Measurements from ENCODE around the gene DYNC1H1. TPM values are rescaled to one million over a fixed set of nuclear protein-coding genes. Genes with fewer than 3 reads are reported as not detected.

Gene DYNC1H1
- total RNA-seq, 1 donor from 2014 or later, result 783 TPM

DNA sequence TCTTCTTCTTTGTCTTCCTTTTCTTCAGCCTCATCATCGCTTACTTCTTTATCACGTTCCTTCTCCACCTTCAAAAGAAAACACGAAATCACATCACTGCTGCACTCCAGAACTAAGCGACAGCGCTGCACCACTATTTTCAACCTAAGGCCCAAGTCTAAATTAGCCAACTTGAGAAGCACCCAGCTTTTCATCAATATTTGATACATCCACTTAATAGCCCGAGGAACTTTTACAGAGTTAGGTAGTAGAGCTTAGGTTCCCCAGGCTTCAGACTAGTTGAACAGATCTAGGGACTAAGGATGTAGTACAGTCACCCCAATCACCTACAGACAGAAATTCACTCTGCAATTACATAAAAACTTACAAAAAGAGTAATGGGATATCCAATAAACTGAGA, 120.6 kb downstream of the DYNC1H1 start:
- Histone ChIP-seq H3K36me3 (ENCODE audit: control insufficient read depth, insufficient read depth, low read length) (peaks cover 6% of the 10 kb centered on the region), H3K27me3 (ENCODE audit: control insufficient read depth, insufficient read depth, low read length) (no peaks in the 10 kb centered on the region), H3K4me3 (ENCODE audit: low read depth, low read length) (peak overlapping the region; percentile 84)
- no peak for DNase-seq (ENCODE audit: low read depth)
- TF ChIP-seq, protein P1, sequence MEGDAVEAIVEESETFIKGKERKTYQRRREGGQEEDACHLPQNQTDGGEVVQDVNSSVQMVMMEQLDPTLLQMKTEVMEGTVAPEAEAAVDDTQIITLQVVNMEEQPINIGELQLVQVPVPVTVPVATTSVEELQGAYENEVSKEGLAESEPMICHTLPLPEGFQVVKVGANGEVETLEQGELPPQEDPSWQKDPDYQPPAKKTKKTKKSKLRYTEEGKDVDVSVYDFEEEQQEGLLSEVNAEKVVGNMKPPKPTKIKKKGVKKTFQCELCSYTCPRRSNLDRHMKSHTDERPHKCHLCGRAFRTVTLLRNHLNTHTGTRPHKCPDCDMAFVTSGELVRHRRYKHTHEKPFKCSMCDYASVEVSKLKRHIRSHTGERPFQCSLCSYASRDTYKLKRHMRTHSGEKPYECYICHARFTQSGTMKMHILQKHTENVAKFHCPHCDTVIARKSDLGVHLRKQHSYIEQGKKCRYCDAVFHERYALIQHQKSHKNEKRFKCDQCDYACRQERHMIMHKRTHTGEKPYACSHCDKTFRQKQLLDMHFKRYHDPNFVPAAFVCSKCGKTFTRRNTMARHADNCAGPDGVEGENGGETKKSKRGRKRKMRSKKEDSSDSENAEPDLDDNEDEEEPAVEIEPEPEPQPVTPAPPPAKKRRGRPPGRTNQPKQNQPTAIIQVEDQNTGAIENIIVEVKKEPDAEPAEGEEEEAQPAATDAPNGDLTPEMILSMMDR (IDR thresholded peaks at IDR 0.05; ENCODE audit: insufficient read depth, low read length, poor library complexity, severe bottlenecking), result no peak

DNA sequence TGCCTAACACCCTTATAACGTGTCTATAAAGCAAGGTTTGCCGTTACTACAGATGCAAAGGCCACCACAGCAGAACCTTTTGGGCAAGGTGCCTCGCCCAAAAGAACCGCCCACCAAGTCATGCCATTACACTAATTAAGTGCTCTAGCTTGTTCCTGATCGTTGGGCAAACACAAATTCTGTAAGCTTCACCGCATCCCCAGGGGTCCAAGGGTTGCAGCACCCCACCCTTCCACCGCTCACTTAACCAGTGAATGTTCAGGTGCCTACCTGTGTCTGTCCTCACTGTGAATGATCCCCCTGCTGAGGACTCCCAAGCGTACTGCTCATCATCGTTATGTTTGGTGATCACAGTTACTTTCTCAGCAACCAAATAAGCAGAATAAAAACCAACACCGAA, 121.1 kb downstream of the DYNC1H1 start:
- TF ChIP-seq, protein P1 (IDR thresholded peaks at IDR 0.05; ENCODE audit: insufficient read depth, low read length, poor library complexity, severe bottlenecking), result no peak
- H3K4me3 ChIP-seq (ENCODE audit: low read depth, low read length), result peak overlapping the region; percentile 84
- no peaks in the 10 kb centered on the region for H3K27me3 ChIP-seq (ENCODE audit: control insufficient read depth, insufficient read depth, low read length)
- peaks cover 6% of the 10 kb centered on the region for H3K36me3 ChIP-seq (ENCODE audit: control insufficient read depth, insufficient read depth, low read length)
- DNase-seq (ENCODE audit: low read depth), result no peak

DNA sequence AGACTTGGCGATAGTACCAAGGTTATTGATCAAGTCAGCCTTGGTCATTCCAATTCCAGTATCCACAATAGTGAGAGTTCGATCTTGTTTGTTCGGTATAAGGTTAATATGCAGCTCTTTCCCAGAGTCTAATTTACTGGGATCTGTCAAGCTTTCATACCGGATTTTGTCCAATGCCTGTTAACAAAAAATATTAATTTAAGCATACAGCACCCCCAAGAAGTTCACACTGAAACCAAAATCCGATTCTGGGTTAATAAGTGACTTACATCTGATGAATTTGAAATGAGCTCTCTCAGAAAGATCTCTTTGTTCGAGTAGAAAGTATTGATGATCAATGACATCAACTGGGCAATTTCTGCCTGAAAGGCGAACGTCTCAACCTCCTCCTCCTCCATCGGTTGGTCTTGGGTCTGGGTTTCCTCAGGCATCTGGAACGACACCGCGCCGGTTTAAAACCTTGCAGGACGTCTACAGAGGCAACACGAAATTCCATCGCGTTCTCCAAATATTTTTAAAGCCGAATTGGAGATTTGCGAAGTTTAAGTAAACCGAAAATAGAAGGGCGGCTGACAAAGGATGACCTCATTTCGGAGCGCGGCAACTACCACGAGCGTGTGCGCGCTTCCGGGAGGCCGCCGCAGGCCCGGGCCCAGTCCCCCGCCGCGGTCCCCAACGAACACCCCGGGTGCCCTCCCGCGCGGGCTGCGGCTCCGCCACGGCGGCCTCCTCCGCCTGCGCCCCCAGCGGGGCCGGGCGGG, 121.8 kb downstream of the DYNC1H1 start:
- TF ChIP-seq, protein P1 (IDR thresholded peaks at IDR 0.05; ENCODE audit: insufficient read depth, low read length, poor library complexity, severe bottlenecking), result no peak
- no peaks in the 10 kb centered on the region for H3K27me3 ChIP-seq (ENCODE audit: control insufficient read depth, insufficient read depth, low read length)
- H3K36me3 ChIP-seq (ENCODE audit: control insufficient read depth, insufficient read depth, low read length), result peaks cover 3% of the 10 kb centered on the region
- peak overlapping the region; percentile 84 for H3K4me3 ChIP-seq (ENCODE audit: low read depth, low read length)
- no peak for DNase-seq (ENCODE audit: low read depth)

DNA sequence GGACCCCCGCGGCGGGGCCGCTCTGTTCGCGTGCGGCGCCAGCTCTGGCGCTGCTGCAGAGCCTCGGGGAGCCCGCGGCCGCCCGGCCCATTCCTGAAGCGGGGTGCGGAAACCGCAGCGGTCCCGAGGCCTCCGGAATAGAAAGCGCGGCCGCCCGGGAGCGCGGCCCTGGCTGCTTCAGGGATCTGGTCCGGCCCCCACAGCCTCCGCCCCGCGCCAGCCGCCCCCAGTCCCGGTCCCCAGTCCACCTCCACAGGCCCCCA, 122.3 kb downstream of the DYNC1H1 start:
- TF ChIP-seq, protein P1 (IDR thresholded peaks at IDR 0.05; ENCODE audit: insufficient read depth, low read length, poor library complexity, severe bottlenecking), result no peak
- peak overlapping the region; percentile 84 for H3K4me3 ChIP-seq (ENCODE audit: low read depth, low read length)
- no peaks in the 10 kb centered on the region for H3K27me3 ChIP-seq (ENCODE audit: control insufficient read depth, insufficient read depth, low read length)
- H3K36me3 ChIP-seq (ENCODE audit: control insufficient read depth, insufficient read depth, low read length), result peaks cover 3% of the 10 kb centered on the region
- no peak for DNase-seq (ENCODE audit: low read depth)

DNA sequence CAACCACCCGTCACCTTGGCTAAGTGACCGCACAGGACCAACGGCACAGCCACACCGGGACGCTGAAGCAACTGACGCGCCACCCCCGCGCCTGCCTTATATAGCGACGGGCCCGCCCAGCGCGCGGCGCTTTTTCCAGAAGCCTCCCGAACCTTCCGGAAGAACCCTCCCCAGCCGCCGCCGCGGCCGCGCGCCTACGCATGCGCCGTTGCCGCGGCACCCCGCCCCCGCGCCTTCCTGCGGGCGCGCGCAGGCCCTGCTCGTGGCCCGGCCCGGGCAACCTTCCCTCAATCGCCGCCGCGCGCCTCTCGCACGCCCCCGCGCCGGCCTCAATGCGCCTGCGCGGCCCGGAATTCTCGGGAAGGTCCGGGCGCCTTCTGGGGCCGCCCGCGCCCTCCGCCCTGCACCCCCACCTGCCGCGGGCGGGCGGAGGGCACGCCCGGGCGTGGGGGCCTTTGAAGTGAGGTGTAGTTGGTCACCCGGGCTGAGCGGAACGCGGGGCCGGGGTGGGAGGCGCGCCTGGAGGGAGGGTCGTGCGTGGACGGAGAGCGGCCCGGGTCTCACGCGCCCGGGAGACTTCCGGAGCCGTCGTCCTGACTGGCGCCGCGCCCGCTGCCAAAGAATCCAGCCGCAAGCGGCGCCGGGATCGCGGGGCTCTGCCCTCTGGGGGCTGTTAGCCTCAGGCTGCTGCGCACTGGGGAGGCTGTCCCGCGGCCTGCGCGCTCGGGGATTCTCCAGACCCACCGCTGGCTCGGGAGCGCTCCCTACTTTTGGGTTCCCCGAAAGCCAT, 122.8 kb downstream of the DYNC1H1 start, which contains the start of gene HSP90AA1:
TSS of gene HSP90AA1 (minus strand) at position 73 of the 790 bp plus-strand sequence. CDS start 666 bp downstream, outside the sequence.
- peaks cover 3% of the 10 kb centered on the region for H3K36me3 ChIP-seq (ENCODE audit: control insufficient read depth, insufficient read depth, low read length)
- TF ChIP-seq, protein P1 (IDR thresholded peaks at IDR 0.05; ENCODE audit: insufficient read depth, low read length, poor library complexity, severe bottlenecking), result peak; percentile 19
- no peaks in the 10 kb centered on the region for H3K27me3 ChIP-seq (ENCODE audit: control insufficient read depth, insufficient read depth, low read length)
- H3K4me3 ChIP-seq (ENCODE audit: low read depth, low read length), result peak within 1 kb of the TSS; percentile 84
- peak; percentile 57 for DNase-seq (ENCODE audit: low read depth)
